ENCODE measurements around the gene CRKL. TPM values are rescaled to one million over a fixed set of nuclear protein-coding genes. Genes with fewer than 3 reads are reported as not detected.
A peak's percentile ranks its signal among the peaks of the same experiment; 100 is the strongest.

CRKL gene
- total RNA-seq, 1 experiment from 2014 or later = 106 TPM

DNA sequence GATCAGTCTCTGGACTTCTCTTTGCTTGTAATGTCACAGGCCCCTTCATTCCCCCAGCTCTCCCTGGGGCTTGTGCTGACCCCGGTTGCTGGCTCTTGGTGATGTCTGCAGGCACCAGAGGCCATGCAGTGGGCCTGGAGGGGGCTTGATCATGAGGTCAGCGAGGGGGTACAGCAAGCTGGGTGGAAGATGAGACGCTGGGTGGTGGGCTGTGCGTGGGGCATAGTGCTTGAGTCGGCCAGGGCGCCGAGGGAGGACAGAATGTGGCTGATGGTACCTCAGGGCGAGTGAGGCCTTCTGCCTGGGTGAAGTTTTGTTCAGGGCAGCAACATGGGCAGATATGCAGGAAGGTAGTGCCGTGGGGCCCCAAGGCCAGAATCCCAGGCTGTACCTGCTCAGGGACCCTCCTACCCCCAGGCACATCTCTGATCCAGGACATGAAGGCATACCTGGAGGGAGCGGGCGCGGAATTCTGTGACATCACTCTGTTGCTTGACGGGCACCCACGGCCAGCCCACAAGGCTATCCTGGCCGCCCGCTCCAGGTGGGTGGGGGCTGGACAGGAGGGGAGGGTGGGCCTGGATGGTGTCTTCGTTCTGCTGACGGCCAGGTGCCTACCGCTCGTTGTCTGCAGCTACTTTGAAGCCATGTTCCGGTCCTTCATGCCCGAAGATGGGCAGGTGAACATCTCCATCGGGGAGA is 78.3 kb downstream of the CRKL start:
- no peaks in the 10 kb centered on the region for H3K27me3 ChIP-seq (ENCODE audit: insufficient read depth, low read length)
- WGBS (ENCODE audit: extremely low coverage, insufficient read length, low lambda C conversion rate) = no CpG with 5 or more reads among the region's 23 CpGs
- Mint-ChIP-seq H3K27ac (peak overlapping the region in 1 of 3 experiments; percentile 23; a peak in 1 of 7 replicates), H3K4me1 (peaks cover 0 to under 1% of the 10 kb centered on the region in 2 experiments; a peak in 1 of 4 replicates), H3K4me3 (no peak overlapping the region; a peak in 1 of 5 replicates), H3K9me3 (no peaks in the 10 kb centered on the region), H3K27me3 (ENCODE audit: low read depth) (no peaks in the 10 kb centered on the region), H3K36me3 (ENCODE audit: insufficient read depth in 1 of 3, low read depth in 3 of 3) (peaks cover 2 to 23% (median 8%) of the 10 kb centered on the region in 3 experiments; a peak in 5 of 7 replicates)
- H3K79me2 ChIP-seq (ENCODE audit: insufficient read depth, low read length) = no peaks in the 10 kb centered on the region
- H2BK5ac ChIP-seq (ENCODE audit: insufficient read length, low read length) = no peak overlapping the region
- no peak overlapping the region for H2AK5ac ChIP-seq (ENCODE audit: insufficient read length, low read length)
- no peaks in the 10 kb centered on the region for H3K23me2 ChIP-seq (ENCODE audit: insufficient read length, low read depth, low read length, poor library complexity, severe bottlenecking)
- H3K4me1 ChIP-seq (ENCODE audit: insufficient read depth, low read length) = no peaks in the 10 kb centered on the region
- no peaks in the 10 kb centered on the region for H3K9me3 ChIP-seq (ENCODE audit: control insufficient read depth, low read depth, low read length)
- H2BK15ac ChIP-seq (ENCODE audit: low read depth, low read length) = no peak overlapping the region
- H3K56ac ChIP-seq (ENCODE audit: insufficient read length, low read depth, low read length) = no peak overlapping the region
- H2BK20ac ChIP-seq (ENCODE audit: low read depth, low read length, poor library complexity, severe bottlenecking) = no peak overlapping the region
- H3K14ac ChIP-seq (ENCODE audit: insufficient read depth, low read length) = no peak overlapping the region
- no peak overlapping the region for H4K8ac ChIP-seq (replicated peaks; ENCODE audit: insufficient read length, low read depth, low read length)
- no peak overlapping the region for H4K5ac ChIP-seq (ENCODE audit: insufficient read length, low read depth, low read length)
- TF ChIP-seq, protein P1, sequence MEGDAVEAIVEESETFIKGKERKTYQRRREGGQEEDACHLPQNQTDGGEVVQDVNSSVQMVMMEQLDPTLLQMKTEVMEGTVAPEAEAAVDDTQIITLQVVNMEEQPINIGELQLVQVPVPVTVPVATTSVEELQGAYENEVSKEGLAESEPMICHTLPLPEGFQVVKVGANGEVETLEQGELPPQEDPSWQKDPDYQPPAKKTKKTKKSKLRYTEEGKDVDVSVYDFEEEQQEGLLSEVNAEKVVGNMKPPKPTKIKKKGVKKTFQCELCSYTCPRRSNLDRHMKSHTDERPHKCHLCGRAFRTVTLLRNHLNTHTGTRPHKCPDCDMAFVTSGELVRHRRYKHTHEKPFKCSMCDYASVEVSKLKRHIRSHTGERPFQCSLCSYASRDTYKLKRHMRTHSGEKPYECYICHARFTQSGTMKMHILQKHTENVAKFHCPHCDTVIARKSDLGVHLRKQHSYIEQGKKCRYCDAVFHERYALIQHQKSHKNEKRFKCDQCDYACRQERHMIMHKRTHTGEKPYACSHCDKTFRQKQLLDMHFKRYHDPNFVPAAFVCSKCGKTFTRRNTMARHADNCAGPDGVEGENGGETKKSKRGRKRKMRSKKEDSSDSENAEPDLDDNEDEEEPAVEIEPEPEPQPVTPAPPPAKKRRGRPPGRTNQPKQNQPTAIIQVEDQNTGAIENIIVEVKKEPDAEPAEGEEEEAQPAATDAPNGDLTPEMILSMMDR (conservative IDR thresholded peaks at IDR 0.05) = no peak
- no peak overlapping the region for H3K27ac ChIP-seq (ENCODE audit: insufficient read length, low read depth, low read length)
- H3K18ac ChIP-seq (ENCODE audit: insufficient read length, low read depth, low read length) = no peak overlapping the region
- H4K20me1 ChIP-seq (ENCODE audit: control insufficient read depth, insufficient read depth, insufficient read length) = no peaks in the 10 kb centered on the region
- no peak overlapping the region for H3K23ac ChIP-seq (ENCODE audit: insufficient read length, low read depth, low read length)
- no peak overlapping the region for H2AFZ ChIP-seq (ENCODE audit: low read length)
- H3K9ac ChIP-seq (ENCODE audit: extremely low read depth, insufficient read length, low read length) = no peak overlapping the region
- no peak overlapping the region for H2BK12ac ChIP-seq (ENCODE audit: insufficient read length, low read depth, low read length)
- no peak overlapping the region for H3K4ac ChIP-seq (ENCODE audit: low read depth, low read length)
- no peaks in the 10 kb centered on the region for H3K79me1 ChIP-seq (ENCODE audit: insufficient read depth, low read depth, low read length, poor library complexity, severe bottlenecking)
- H3K4me2 ChIP-seq (ENCODE audit: insufficient read depth, insufficient read length, low read length) = no peak overlapping the region
- H3T11ph ChIP-seq (ENCODE audit: low read length) = no peak overlapping the region
- H2BK120ac ChIP-seq (ENCODE audit: low read depth, low read length, poor library complexity, severe bottlenecking) = no peak overlapping the region
- DNase-seq = no peak
- no peak overlapping the region for H4K91ac ChIP-seq (ENCODE audit: insufficient read length, low read depth, low read length)
